GM18520 (cell line): Measurements from ENCODE around the gene MYH2.
"Not testable (repeated sequence)": the region's sequence is repeated elsewhere in the genome, so short reads cannot be mapped to it uniquely, and the experiment has no call there.

ENCODE experiments used
- ATAC-seq: cut with Tn5 transposase; IDR thresholded peaks from one replicate; pipeline ENCODE4 v1.9.1; 2021; ENCODE audit not compliant: unreplicated experiment

Gene MYH2

DNA sequence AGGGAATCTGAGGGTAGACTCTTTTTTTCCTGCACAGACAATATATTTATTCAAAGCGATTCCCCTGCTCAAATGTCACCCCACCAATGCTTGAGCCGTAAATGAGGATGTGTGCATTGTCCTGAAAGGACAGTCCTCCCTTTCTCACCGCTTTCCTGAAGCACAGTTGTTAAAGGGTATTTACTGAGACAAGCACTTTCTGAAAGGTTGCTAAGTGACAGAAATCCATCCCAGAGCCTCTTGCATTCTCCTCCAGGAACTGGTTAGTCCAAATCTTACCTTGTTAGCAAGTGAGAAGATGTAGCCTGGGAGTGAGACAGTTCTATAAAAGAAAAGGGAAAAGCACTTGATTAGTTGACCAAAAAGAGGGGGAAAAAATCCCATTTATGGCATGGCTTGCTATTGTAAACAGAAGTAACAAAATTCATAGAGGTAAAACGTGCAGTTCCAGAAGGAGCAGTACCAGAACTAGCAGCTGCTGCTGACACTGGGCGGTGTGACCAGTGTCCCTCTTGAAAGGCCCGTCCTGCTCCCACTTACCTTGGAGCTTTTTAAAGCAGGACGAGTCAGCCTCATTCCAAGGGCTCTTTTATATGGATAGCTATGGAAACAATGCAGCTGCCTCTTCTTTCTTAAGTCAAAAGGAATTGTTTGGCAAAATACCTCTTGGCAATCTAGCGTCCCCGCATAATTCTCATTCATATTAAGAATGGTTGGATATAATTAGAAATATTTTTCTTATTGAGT is at the start of gene MYH2:
Gene MYH2 (minus strand): TSS at position 563 of the 747 bp plus-strand sequence. CDS start 1,738 bp downstream, outside the sequence.
- ATAC-seq, result no peak

DNA sequence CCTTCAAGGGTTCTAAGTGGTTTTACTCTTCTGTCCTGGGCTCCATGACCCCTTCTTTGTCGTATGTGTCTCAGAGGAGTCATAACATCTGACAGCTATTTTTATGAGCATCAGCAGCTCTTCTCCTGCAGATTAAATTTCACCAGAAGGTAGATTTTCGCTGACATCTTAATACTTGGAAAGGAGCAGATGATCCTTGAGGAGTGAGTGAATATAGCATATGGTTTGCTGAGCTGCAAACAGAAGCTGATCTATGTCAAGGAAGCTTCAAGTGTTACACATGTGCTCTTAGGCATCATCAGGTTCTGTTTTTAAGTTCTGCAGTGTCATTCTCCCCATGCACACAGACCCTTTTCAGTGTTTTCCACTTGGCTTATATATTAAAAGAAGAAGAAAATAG is 49.2 kb upstream of the MYH2 start:
- ATAC-seq, result no peak

DNA sequence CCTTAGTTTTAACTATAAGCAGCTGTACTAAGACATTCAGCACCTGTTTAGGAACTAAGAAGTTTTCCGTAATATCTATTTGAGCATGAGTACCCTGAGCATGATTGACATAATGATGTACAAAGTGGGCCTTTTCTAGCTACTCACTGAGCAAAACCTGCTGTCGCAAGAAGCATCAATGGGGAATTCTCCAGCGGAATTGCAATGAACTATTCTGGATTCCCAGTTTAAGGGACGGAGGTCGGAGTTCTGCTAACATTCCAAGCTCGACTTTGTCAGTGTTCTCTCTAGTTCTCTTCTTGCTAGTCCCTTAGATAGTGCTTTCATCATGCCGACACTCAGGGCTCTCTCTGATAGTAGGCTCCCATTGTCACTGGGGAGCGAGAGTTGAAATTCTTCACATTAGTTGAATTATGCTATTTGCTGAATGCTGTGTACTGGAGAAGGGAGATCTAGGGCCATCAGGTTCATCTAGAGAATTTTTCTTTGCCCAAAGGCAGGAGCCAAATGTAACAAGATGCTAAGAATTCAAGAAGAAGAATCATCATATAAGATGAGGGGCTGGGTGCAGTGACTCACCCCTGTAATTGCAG is 40.2 kb upstream of the MYH2 start:
- no peak for ATAC-seq

DNA sequence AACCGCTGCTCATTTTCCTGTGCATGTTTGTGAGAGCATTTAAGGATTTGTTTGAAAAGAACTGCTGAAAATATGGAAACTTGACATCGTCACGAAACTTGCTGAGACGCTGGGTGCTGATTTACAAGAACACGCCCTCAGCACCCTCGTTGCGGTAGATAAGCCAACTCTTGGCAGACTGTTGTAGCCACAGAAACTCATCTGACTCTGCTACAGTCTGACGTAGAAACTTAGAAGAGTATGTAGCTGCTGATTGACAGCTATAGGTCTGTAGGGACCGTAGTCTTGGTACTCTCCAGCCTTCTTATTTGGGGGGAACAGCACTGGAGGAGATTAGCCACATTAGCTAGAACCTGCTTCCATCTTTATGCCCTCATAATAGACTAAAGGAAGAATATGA is 36.1 kb upstream of the MYH2 start:
- no peak for ATAC-seq

DNA sequence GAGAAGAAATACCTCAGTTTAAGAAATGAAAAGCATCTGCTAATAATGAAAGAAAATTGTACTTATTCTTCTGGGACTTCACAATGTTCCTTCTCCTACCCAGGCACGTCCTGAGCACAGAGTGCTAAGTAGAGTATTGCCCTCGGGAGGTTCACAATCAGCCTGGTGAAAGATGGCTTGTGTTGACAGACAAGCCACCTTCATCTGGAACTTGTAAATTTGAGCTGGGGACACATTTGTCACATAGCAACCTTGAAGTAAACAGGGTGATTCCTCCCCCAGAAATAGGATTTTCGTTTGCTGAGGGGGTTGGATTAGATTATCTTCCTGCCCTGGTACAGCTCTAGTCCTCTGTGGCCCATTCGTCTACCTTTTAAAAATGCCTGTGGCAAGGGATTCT is 34.4 kb upstream of the MYH2 start:
- no peak for ATAC-seq

DNA sequence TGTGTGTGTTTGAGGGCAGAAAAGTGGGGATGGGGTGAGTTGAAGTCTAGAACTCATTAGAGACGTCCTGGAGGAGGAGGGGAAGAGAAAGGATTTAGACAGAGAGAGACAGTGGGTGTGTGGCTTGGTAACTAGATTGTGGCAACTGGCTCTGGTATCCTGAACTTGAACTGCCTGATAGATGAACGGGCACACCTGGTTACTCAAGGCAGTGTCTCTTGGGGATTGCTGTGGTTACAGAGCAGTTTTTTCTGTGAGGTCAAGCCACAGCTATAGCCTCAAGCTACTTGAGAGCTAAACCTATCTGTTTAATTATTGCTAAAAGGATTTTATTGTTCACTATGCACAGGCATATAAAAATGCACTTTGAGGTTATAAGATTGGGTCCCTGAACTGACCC is 29.8 kb upstream of the MYH2 start:
- no peak for ATAC-seq

DNA sequence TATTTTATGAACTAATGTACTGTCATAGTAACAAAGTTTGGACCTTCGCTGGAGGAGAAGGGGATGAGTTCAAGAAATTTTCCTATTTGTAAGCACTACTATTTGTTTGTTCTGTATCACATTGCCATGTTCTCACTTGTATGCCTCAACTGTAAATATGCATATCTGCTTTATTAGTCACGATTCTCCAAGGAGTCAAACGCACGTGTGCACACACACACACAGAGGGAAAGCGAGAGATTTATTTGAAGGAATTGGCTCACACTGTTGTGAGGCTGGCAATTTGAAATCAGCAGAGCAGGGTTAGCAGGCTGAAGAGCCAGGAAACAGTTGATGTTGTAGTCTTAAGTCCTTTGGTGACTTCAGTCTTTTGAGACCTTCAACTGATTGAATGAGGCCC is 24.9 kb upstream of the MYH2 start:
- no peak for ATAC-seq

DNA sequence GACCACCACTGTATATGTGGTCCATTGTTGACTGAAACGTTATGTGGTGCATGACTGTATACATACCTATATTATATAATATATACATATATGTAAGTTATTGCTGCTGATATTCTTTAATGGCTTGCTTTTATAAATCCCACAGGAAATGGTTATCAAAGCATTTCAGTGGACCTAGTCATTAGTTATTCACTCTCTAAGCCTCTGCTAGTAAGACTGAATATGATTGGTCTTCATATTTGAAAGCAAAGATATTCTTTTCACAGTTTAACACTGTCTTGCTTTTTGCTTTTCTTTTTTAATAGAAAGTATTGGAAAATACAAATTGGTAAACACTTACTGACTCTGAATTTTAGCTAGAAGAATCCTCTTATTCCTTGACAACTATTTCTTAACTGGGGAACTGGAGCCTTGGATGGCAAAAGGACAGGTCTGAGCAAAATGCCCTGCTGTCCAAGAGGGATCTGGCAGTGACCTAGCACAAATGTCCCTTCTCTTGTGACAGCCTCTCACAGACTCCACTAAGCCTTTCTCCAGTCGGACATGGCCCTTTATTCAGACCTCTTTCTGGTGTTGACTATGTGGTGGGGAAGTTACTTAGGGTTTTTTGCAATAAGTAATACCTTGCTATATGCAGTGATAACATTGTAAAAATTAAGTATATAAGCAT is 14.7 kb upstream of the MYH2 start:
- no peak for ATAC-seq

DNA sequence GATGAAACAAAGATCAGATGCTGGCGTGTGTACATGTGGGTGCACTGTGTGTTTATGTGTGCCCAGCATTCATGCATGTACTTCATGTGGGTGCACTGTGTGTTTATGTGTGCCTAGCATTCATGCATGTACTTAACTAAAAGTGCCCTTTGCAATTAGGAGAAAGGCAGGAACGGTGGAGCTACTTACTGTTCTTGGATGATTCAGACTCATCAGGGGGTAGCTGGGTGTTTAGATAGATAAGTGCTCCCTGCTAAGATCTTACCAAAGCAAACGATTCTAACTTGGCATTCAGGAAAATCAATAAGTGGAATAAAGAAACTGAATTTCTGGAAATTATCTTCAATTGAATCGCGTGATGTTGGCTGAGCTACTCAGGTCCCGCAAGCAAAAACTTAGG is 8.6 kb upstream of the MYH2 start:
- ATAC-seq, result no peak

DNA sequence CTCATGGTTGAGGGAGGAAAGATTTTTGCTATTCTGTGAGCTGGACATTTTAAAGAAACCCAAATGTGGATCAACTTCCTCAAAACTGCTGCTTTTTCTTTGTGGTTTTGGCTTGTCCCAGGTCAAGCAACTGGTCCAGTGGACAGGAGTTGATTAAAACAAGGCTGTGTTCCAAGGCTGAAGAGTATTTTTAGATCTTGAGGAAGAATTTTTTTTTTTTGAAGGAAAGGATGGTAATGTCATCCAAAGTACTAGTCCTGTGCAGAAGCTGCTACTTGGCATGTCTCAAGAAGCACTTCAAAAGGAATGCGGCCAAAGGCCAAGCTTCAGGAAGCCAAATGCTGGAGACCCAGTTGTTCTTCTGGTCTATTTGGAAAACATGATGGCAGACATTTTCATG is 8.0 kb upstream of the MYH2 start:
- ATAC-seq, result no peak

DNA sequence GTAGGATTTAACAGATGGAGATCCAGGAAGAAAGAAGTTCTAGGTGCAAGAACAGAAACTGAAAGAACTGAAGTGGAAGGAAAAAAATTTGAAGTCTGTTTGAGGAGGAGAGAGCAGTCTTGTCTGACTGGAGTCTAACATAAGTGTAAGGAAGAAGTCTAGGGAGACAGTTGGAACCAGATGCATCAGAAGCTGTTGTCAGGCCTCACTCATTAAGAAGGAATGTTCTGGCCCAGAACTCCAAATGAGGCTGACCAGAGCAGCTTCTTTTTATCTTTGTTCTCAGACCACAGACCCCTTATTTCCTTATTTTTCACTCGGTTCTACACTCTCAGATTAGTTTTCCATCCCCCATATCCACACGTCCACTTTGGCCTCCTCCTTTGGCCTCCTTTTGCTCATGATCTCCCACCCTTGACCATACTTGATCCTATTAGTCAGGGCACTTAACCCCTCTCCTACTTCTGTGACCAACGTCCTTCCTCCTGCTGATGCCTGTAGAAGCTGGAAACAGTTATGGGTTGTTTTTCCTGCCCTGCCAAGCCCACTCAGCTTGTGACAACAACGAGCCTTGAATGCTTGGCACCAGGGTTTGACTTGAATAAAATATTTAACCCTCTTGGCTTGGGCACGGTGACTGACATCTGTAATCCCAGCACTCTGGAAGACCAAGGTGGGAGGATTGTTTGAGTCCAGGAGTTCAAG is 7.0 kb upstream of the MYH2 start:
- no peak for ATAC-seq

DNA sequence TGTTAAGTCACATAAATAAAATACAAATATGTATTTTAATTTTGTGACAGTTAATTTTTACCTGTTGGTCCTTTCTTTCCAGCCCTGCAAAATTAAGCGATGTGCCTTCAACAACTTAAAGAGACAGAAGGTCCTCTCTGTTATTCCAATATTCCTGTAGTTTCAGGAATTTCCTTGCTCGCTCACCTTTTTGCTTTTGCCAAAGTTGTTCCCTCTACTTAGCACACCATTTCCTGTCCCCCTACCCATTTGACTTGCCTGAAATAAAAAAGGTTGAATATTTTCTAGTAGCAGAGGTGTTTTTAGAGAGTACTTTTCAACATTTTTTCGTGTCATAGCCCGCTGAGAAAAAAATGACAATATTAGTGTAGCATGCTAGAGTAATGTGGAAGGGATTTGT is 556 bp upstream of the MYH2 start:
- no peak for ATAC-seq

DNA sequence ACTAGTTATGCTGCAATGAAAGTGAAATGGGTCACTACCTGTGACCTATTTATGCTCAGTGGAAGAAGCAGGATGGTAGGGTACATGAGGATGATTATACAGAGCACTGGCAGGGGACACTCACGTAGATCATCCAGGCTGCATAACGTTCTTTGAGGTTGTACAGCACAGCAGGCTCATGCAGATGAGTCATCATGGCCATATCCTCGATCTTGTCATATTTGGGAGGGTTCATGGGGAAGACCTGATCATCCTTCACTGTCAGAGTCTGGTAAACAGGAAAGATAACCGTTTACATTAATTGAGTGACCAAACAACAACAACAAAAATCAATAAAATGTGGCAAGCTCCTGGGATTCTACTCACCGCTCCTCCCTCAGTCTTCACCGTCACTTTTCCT is 2.1 kb downstream of the MYH2 start:
- no peak for ATAC-seq

DNA sequence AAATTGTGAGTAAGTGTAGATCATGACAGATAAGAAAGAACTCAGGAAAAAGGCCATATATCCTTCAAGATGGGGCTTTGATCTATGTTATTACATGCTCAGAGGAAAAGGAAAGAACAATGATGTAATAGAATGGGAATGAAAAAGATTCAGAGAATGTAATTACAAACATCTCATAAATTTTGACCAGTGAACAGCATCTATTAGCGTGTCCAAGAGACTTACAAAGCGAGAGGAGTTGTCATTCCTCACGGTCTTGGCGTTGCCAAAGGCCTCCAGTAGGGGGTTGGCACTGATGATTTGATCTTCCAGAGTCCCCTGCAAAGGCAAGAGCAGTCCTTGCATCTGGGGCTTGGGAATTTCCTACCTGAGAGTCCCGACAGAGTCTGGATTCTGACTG is 6.0 kb downstream of the MYH2 start:
- not testable (repeated sequence) for ATAC-seq

DNA sequence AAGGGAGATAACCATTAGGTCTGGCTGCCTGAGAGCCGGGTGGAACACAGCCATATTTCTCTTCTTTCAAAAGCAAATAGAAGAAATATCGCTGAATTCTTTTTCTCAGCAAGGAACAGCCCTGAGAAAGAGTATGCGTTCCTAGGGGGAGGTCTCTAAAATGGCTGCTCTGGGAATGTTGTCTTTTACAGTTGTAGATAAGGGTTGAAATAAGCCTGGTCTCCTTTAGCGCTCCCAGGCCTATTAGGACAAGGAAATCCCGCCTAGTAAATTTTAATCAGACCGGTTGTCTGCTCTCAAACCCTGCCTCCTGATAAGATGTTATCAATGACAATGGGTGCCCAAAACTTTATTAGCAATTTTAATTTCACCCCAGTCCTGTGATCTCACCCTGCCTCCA is 8.3 kb downstream of the MYH2 start:
- not testable (repeated sequence) for ATAC-seq

DNA sequence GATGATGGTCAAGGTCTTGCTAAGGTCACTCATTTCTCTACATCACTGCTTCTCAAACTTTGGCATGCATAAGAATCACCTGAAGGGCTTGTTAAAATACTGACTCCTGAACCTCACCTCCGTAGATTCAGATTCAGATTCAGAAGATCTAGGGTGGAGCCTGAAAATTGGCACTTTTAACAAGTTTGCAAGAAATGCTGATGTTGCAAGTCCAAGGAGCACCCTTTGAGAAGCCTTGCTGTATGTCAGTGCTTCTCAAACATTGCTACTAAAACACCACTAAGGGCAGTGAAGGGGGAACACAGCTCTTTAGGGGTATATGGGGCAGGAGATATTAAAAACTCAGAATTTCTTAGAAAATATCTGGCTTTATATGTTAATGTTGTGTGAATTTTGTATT is 17.4 kb downstream of the MYH2 start:
- no peak for ATAC-seq

DNA sequence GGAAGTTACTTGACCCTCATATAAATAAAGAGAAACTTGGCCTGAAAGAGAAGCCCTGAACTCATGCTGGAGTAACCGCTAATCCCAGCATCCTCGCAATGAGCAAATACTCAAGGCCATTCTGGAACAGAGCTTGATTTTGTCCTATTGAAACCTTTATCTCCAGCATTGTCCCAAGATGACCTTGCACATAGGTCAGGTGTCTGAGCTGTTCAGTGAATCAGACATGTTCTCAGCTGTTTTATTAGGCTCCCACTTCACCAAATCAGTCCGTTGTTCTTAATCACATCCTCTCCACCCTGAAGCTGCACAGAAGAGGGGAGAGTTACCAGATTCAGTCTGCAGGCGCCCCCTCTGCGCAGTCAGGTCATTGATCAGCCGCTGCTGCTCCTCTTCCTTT is 22.0 kb downstream of the MYH2 start:
- no peak for ATAC-seq

DNA sequence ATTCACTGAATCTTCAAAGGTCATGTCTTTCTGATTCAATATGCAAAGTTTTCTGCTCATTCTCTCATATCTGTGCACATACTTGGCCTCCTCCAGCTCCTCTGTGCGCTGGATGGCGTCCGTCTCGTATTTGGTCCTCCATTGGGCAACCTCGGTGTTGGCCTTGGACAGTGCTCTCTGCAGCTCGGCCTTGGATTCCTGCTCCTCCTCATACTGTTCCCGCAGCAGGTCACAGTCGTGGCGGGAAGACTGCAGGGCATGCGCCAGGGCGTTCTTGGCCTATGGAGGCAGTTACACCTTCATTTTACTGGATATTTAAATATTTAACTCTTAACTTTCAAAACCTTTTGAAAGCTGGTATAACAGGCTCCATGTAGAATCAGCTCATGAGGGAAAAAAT is 22.9 kb downstream of the MYH2 start:
- ATAC-seq, result no peak

DNA sequence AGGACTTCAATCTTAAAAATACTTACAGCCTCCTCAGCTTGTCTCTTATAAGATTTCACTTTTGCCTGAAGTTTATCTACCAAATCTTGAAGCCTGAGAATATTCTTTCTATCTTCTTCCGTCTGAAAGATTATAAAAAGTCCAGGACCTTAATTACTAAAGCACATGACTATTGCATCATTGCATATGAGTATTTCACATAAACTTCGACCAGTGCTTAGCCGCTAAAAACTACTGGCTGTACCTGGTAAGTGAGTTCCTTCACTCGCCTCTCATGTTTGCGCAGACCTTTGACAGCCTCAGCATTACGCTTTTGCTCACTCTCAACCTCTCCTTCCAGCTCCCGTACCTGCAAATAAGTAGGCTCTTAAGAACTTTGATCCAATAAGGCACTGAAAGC is 26.4 kb downstream of the MYH2 start:
- ATAC-seq, result no peak

DNA sequence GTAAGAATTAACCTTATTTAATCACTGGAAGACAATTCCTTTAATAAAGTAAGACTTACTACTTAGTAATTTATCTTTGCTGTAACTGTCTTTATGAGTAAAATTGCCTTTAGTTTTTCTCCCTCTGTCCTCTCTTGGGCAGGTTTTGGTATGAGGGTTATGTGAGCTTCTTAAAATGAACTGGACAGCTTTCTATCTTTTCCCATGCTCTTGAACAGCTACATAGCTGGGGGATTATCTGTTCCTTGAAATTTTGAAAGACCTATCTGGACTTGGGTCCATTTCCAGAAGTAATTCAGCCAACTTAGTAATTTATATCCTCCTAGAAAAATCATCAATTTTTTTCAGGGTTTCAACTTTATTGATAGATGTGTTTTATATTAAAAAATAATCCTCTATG is 27.5 kb downstream of the MYH2 start:
- ATAC-seq, result no peak

DNA sequence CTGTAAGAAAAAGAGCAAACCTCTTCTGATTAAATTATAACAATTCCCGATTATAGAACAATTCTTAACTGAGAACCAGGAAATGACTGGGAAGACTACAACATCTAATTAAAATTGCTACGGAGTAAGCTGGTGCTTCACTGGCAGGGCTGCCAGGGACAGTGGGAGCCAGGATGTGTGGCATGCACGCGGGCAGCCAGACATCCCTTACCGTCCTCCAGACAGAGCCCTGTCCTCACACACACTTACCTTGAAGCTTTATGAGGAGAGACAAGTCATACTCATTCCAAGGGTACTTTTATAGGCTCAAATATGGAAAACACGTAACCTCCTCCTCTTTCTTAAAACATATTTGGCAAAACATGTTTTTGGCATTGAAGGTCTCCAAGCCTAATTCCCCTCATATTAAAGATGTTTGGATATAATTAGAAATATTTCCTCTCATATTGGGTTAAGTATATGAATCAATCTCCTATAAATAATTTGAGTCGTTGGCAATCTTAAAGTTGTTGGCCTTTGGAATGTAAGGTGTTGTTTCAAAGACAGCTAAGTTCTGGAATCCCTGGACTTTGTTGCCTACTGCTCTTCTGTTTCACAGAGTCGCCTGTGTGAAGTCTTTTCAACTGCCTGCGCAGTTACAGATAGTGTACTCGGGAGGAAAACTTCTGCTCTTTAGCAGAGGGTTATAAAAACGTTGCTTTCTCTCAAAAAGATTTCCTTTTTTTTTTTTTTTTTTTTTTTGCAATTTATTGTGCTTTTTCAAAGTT is 31.0 kb downstream of the MYH2 start, which contains the start of gene MYH1:
Gene MYH1 (minus strand): TSS at position 272 of the 767 bp plus-strand sequence. CDS start 1,900 bp downstream, outside the sequence.
- ATAC-seq, result no peak
